ENCODE measurements around the gene FAM162A. TPM values are rescaled to one million over a fixed set of nuclear protein-coding genes. Genes with fewer than 3 reads are reported as not detected.

FAM162A gene
- total RNA-seq, 1 donor from 2014 or later, result 22.5 TPM

DNA sequence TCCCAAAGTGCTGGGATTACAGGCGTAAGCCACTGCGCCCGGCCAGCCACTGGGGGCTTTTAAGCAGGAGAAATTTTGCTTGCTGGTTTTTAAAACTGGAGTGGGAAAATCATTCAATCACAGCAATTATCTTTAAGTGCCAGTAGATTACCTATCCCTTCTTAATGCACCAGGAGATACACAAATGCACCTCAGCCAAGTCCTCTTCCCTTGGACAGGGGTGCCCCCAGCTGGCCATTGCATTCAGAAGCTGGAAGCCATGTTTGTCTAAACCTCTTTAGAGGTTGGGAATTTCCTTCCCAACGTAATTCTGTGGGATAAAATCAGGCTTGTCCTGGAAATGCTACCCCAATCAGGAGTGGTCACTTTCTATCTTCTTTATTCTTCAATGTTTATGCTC, 27.6 kb upstream of the FAM162A start:
- H3K27ac Mint-ChIP-seq (ENCODE audit: unreplicated experiment), result no peak overlapping the region
- no peaks in the 10 kb centered on the region for H3K36me3 Mint-ChIP-seq (ENCODE audit: low read depth, unreplicated experiment)
- TF ChIP-seq, protein P1, sequence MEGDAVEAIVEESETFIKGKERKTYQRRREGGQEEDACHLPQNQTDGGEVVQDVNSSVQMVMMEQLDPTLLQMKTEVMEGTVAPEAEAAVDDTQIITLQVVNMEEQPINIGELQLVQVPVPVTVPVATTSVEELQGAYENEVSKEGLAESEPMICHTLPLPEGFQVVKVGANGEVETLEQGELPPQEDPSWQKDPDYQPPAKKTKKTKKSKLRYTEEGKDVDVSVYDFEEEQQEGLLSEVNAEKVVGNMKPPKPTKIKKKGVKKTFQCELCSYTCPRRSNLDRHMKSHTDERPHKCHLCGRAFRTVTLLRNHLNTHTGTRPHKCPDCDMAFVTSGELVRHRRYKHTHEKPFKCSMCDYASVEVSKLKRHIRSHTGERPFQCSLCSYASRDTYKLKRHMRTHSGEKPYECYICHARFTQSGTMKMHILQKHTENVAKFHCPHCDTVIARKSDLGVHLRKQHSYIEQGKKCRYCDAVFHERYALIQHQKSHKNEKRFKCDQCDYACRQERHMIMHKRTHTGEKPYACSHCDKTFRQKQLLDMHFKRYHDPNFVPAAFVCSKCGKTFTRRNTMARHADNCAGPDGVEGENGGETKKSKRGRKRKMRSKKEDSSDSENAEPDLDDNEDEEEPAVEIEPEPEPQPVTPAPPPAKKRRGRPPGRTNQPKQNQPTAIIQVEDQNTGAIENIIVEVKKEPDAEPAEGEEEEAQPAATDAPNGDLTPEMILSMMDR (IDR thresholded peaks at IDR 0.05; ENCODE audit: unreplicated experiment), result no peak
- no peaks in the 10 kb centered on the region for H3K27me3 Mint-ChIP-seq (ENCODE audit: unreplicated experiment)
- H3K4me1 Mint-ChIP-seq (ENCODE audit: unreplicated experiment), result peaks cover 7% of the 10 kb centered on the region
- DNase-seq (ENCODE audit: low spot score), result peak; percentile 48
- H3K9me3 Mint-ChIP-seq (ENCODE audit: unreplicated experiment), result no peaks in the 10 kb centered on the region
- no peak overlapping the region for H3K4me3 Mint-ChIP-seq (ENCODE audit: unreplicated experiment)

GRCh38 chr3:122357828-122358702, 25.9 kb upstream of the FAM162A start:
- H3K36me3 Mint-ChIP-seq (ENCODE audit: low read depth, unreplicated experiment), result no peaks in the 10 kb centered on the region
- H3K4me3 Mint-ChIP-seq (ENCODE audit: unreplicated experiment), result no peak overlapping the region
- no peaks in the 10 kb centered on the region for H3K9me3 Mint-ChIP-seq (ENCODE audit: unreplicated experiment)
- no peaks in the 10 kb centered on the region for H3K27me3 Mint-ChIP-seq (ENCODE audit: unreplicated experiment)
- no peak overlapping the region for H3K27ac Mint-ChIP-seq (ENCODE audit: unreplicated experiment)
- no peak for DNase-seq (ENCODE audit: low spot score)
- peaks cover 7% of the 10 kb centered on the region for H3K4me1 Mint-ChIP-seq (ENCODE audit: unreplicated experiment)
- TF ChIP-seq, protein P1 (IDR thresholded peaks at IDR 0.05; ENCODE audit: unreplicated experiment), result no peak

DNA sequence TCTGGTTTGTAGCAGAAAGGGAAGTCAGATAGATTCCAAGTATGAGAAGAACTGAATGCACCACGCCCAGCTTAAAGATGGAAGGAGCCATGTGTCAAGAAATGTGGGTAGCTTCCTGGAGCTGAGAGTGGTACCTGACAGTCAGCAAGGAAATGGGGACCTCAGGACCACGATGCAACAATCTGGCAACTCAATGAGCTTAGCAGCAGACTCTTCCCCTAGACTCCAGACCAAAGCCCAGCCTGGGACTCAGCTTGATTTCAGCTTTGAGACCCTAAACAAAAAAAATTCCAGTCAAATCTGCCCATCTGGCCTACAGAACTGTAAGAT, 25.3 kb upstream of the FAM162A start:
- TF ChIP-seq, protein P1 (IDR thresholded peaks at IDR 0.05; ENCODE audit: unreplicated experiment), result no peak
- H3K4me1 Mint-ChIP-seq (ENCODE audit: unreplicated experiment), result peaks cover 11% of the 10 kb centered on the region
- H3K4me3 Mint-ChIP-seq (ENCODE audit: unreplicated experiment), result no peak overlapping the region
- no peaks in the 10 kb centered on the region for H3K36me3 Mint-ChIP-seq (ENCODE audit: low read depth, unreplicated experiment)
- H3K27me3 Mint-ChIP-seq (ENCODE audit: unreplicated experiment), result peaks cover 2% of the 10 kb centered on the region
- no peak overlapping the region for H3K27ac Mint-ChIP-seq (ENCODE audit: unreplicated experiment)
- no peak for DNase-seq (ENCODE audit: low spot score)
- no peaks in the 10 kb centered on the region for H3K9me3 Mint-ChIP-seq (ENCODE audit: unreplicated experiment)

GRCh38 chr3:122362026-122362425, 22.0 kb upstream of the FAM162A start:
- Mint-ChIP-seq H3K4me3 (ENCODE audit: unreplicated experiment) (no peak overlapping the region), H3K27me3 (ENCODE audit: unreplicated experiment) (peaks cover 2% of the 10 kb centered on the region), H3K4me1 (ENCODE audit: unreplicated experiment) (peaks cover 8% of the 10 kb centered on the region), H3K36me3 (ENCODE audit: low read depth, unreplicated experiment) (peaks cover 3% of the 10 kb centered on the region), H3K9me3 (ENCODE audit: unreplicated experiment) (no peaks in the 10 kb centered on the region), H3K27ac (ENCODE audit: unreplicated experiment) (no peak overlapping the region)
- no peak for DNase-seq (ENCODE audit: low spot score)
- TF ChIP-seq, protein P1 (IDR thresholded peaks at IDR 0.05; ENCODE audit: unreplicated experiment), result no peak

- TF ChIP-seq, protein P1 (IDR thresholded peaks at IDR 0.05; ENCODE audit: unreplicated experiment), result no peak
Measured at GRCh38 chr3:122364490-122364889, 19.5 kb upstream of the FAM162A start.

More at GRCh38 chr3:122364490-122364889, 19.5 kb upstream of the FAM162A start:
- H3K36me3 Mint-ChIP-seq (ENCODE audit: low read depth, unreplicated experiment), result peaks cover 7% of the 10 kb centered on the region
- no peaks in the 10 kb centered on the region for H3K9me3 Mint-ChIP-seq (ENCODE audit: unreplicated experiment)
- no peak overlapping the region for H3K4me3 Mint-ChIP-seq (ENCODE audit: unreplicated experiment)
- no peak overlapping the region for H3K27ac Mint-ChIP-seq (ENCODE audit: unreplicated experiment)
- peaks cover 2% of the 10 kb centered on the region for H3K27me3 Mint-ChIP-seq (ENCODE audit: unreplicated experiment)
- DNase-seq (ENCODE audit: low spot score), result no peak
- peaks cover 11% of the 10 kb centered on the region for H3K4me1 Mint-ChIP-seq (ENCODE audit: unreplicated experiment)
